ENCODE results near the gene PGLYRP3.

PGLYRP3 gene

GRCh38 chr1:153312570-153313186 is at the start of gene PGLYRP3:
Gene PGLYRP3, minus strand, starts transcription at chr1:153312952. Its CDS starts 2,287 bp downstream, at chr1:153310665.
- DNase-seq (ENCODE audit: low spot score) = no peak

- no peak for DNase-seq (ENCODE audit: low spot score)
Observed at GRCh38 chr1:153362187-153362775, 49.5 kb upstream of the PGLYRP3 start.

GRCh38 chr1:153361480-153362109 is 48.8 kb upstream of the PGLYRP3 start:
- DNase-seq (ENCODE audit: low spot score) = no peak

- DNase-seq (ENCODE audit: low spot score) = no peak
Observed at GRCh38 chr1:153360592-153361479, 48.1 kb upstream of the PGLYRP3 start.

GRCh38 chr1:153360190-153360589 is 47.4 kb upstream of the PGLYRP3 start:
- no peak for DNase-seq (ENCODE audit: low spot score)

GRCh38 chr1:153359241-153359640 is 46.5 kb upstream of the PGLYRP3 start:
- no peak for DNase-seq (ENCODE audit: low spot score)

- DNase-seq (ENCODE audit: low spot score) = no peak
Observed at GRCh38 chr1:153358691-153358975, 45.9 kb upstream of the PGLYRP3 start.

GRCh38 chr1:153357853-153358690 is 45.3 kb upstream of the PGLYRP3 start, which contains the start of gene S100A9:
Gene S100A9, plus strand, starts transcription at chr1:153357854. Its CDS starts 430 bp downstream, at chr1:153358284.
- DNase-seq (ENCODE audit: low spot score) = no peak

GRCh38 chr1:153357076-153357852 is 44.5 kb upstream of the PGLYRP3 start:
- DNase-seq (ENCODE audit: low spot score) = no peak

GRCh38 chr1:153356392-153357075 is 43.8 kb upstream of the PGLYRP3 start:
- DNase-seq (ENCODE audit: low spot score) = no peak

GRCh38 chr1:153355445-153356071 is 42.8 kb upstream of the PGLYRP3 start:
- peak; percentile 43 for DNase-seq (ENCODE audit: low spot score)

- DNase-seq (ENCODE audit: low spot score) = no peak
Observed at GRCh38 chr1:153354515-153355193, 41.9 kb upstream of the PGLYRP3 start.

GRCh38 chr1:153353226-153353947 is 40.6 kb upstream of the PGLYRP3 start:
- no peak for DNase-seq (ENCODE audit: low spot score)

GRCh38 chr1:153352523-153352922 is 39.8 kb upstream of the PGLYRP3 start:
- peak; percentile 70 for DNase-seq (ENCODE audit: low spot score)

GRCh38 chr1:153350321-153350957 is 37.7 kb upstream of the PGLYRP3 start:
- DNase-seq (ENCODE audit: low spot score) = no peak

- DNase-seq (ENCODE audit: low spot score) = no peak
Observed at GRCh38 chr1:153349363-153350320, 36.9 kb upstream of the PGLYRP3 start.
